GM21786 (cell line): Measurements from ENCODE around the gene NHERF1.

Source experiments
- ATAC-seq: cut with Tn5 transposase; IDR thresholded peaks from one replicate; pipeline ENCODE4 v1.9.1; 2021; ENCODE audit not compliant: unreplicated experiment

The NHERF1 gene

GRCh38 chr17:74782571-74782970 lies 34.1 kb downstream of the NHERF1 start:
- ATAC-seq, result no peak

- ATAC-seq, result no peak
Observed at GRCh38 chr17:74784125-74784810, 35.8 kb downstream of the NHERF1 start.

GRCh38 chr17:74785096-74785980 lies 36.9 kb downstream of the NHERF1 start:
- ATAC-seq, result no peak

- ATAC-seq, result no peak
Observed at GRCh38 chr17:74785981-74786360, 37.5 kb downstream of the NHERF1 start.

GRCh38 chr17:74786431-74787055 lies 38.1 kb downstream of the NHERF1 start:
- ATAC-seq, result no peak

- ATAC-seq, result no peak
Observed at GRCh38 chr17:74790161-74791058, 42.0 kb downstream of the NHERF1 start.

GRCh38 chr17:74792586-74793105 lies 44.2 kb downstream of the NHERF1 start:
- no peak for ATAC-seq

GRCh38 chr17:74795327-74796020 lies 47.0 kb downstream of the NHERF1 start:
- no peak for ATAC-seq

GRCh38 chr17:74796211-74796610 lies 47.8 kb downstream of the NHERF1 start:
- ATAC-seq, result no peak

GRCh38 chr17:74796866-74797265 lies 48.4 kb downstream of the NHERF1 start:
- no peak for ATAC-seq

GRCh38 chr17:74797824-74798223 lies 49.4 kb downstream of the NHERF1 start:
- ATAC-seq, result no peak

GRCh38 chr17:74798239-74798707 lies 49.8 kb downstream of the NHERF1 start:
- no peak for ATAC-seq

- no peak for ATAC-seq
Observed at GRCh38 chr17:74799097-74799496, 50.7 kb downstream of the NHERF1 start.

- no peak for ATAC-seq
Observed at GRCh38 chr17:74800531-74800930, 52.1 kb downstream of the NHERF1 start.

GRCh38 chr17:74801896-74802295 lies 53.5 kb downstream of the NHERF1 start:
- no peak for ATAC-seq

GRCh38 chr17:74803388-74803930 lies 55.0 kb downstream of the NHERF1 start:
- ATAC-seq, result no peak

GRCh38 chr17:74803971-74804370 lies 55.5 kb downstream of the NHERF1 start:
- ATAC-seq, result no peak

- no peak for ATAC-seq
Observed at GRCh38 chr17:74804683-74805082, 56.3 kb downstream of the NHERF1 start.

GRCh38 chr17:74805591-74805991 lies 57.2 kb downstream of the NHERF1 start:
- no peak for ATAC-seq

GRCh38 chr17:74806334-74806733 lies 57.9 kb downstream of the NHERF1 start:
- ATAC-seq, result no peak
